T-helper 1 cell treated with Interleukin-12 subunit alpha and Interleukin-12 subunit beta and Interleukin-4 antibody, amounts not matched to agents 30 μg/mL and 1 μg/mL, for 36 hours (primary cell): ENCODE measurements around the gene KAZN.

Experiments used
- H3K27ac Mint-ChIP-seq: one replicate; pipeline ENCODE4 v1.8.0; 2021; ENCODE audit warnings: mild to moderate bottlenecking, mixed read lengths
- H3K27me3 Mint-ChIP-seq: one replicate; pipeline ENCODE4 v1.8.0; 2021; ENCODE audit warnings: low read depth, mixed read lengths
- H3K36me3 Mint-ChIP-seq: one replicate; pipeline ENCODE4 v1.8.0; 2021; ENCODE audit warnings: low read depth, mixed read lengths
- H3K4me1 Mint-ChIP-seq: one replicate; pipeline ENCODE4 v1.8.0; 2021; ENCODE audit warnings: low read depth, mixed read lengths
- H3K4me3 Mint-ChIP-seq: one replicate; pipeline ENCODE4 v1.8.0; 2021; ENCODE audit warnings: mild to moderate bottlenecking, moderate library complexity, mixed read lengths
- H3K9me3 Mint-ChIP-seq: one replicate; pipeline ENCODE4 v1.8.0; 2021; ENCODE audit warnings: mixed read lengths

Gene KAZN

GRCh38 chr1:14915356-14916054 lies 317.0 kb downstream of the KAZN start:
- H3K4me3 Mint-ChIP-seq: no peak overlapping the region
- H3K9me3 Mint-ChIP-seq: no peaks in the 10 kb centered on the region
- no peaks in the 10 kb centered on the region for H3K27me3 Mint-ChIP-seq
- no peak overlapping the region for H3K27ac Mint-ChIP-seq
- no peaks in the 10 kb centered on the region for H3K36me3 Mint-ChIP-seq
- H3K4me1 Mint-ChIP-seq: no peaks in the 10 kb centered on the region

GRCh38 chr1:14919289-14919688 lies 320.8 kb downstream of the KAZN start:
- Mint-ChIP-seq H3K27ac (no peak overlapping the region), H3K36me3 (no peaks in the 10 kb centered on the region), H3K27me3 (peaks cover 24% of the 10 kb centered on the region), H3K9me3 (no peaks in the 10 kb centered on the region), H3K4me1 (no peaks in the 10 kb centered on the region), H3K4me3 (no peak overlapping the region)

- Mint-ChIP-seq H3K4me3 (no peak overlapping the region), H3K27ac (no peak overlapping the region), H3K9me3 (no peaks in the 10 kb centered on the region), H3K36me3 (no peaks in the 10 kb centered on the region), H3K4me1 (no peaks in the 10 kb centered on the region), H3K27me3 (peaks cover 24% of the 10 kb centered on the region)
Observed at GRCh38 chr1:14919751-14920150, 321.3 kb downstream of the KAZN start.

GRCh38 chr1:14921057-14921456 lies 322.6 kb downstream of the KAZN start:
- peaks cover 2% of the 10 kb centered on the region for H3K4me1 Mint-ChIP-seq
- H3K36me3 Mint-ChIP-seq: no peaks in the 10 kb centered on the region
- H3K27ac Mint-ChIP-seq: no peak overlapping the region
- H3K27me3 Mint-ChIP-seq: peaks cover 38% of the 10 kb centered on the region
- no peaks in the 10 kb centered on the region for H3K9me3 Mint-ChIP-seq
- no peak overlapping the region for H3K4me3 Mint-ChIP-seq

GRCh38 chr1:14922942-14923726 lies 324.6 kb downstream of the KAZN start:
- peak overlapping the region; percentile 63 for H3K4me3 Mint-ChIP-seq
- H3K27ac Mint-ChIP-seq: no peak overlapping the region
- H3K36me3 Mint-ChIP-seq: no peaks in the 10 kb centered on the region
- H3K4me1 Mint-ChIP-seq: peaks cover 2% of the 10 kb centered on the region
- H3K9me3 Mint-ChIP-seq: no peaks in the 10 kb centered on the region
- peaks cover 55% of the 10 kb centered on the region for H3K27me3 Mint-ChIP-seq

GRCh38 chr1:14923727-14924452 lies 325.4 kb downstream of the KAZN start:
- H3K4me3 Mint-ChIP-seq: peak overlapping the region; percentile 63
- H3K4me1 Mint-ChIP-seq: peaks cover 2% of the 10 kb centered on the region
- H3K27ac Mint-ChIP-seq: no peak overlapping the region
- no peaks in the 10 kb centered on the region for H3K36me3 Mint-ChIP-seq
- H3K9me3 Mint-ChIP-seq: no peaks in the 10 kb centered on the region
- peaks cover 55% of the 10 kb centered on the region for H3K27me3 Mint-ChIP-seq

- peak overlapping the region; percentile 50 for H3K4me3 Mint-ChIP-seq
- H3K9me3 Mint-ChIP-seq: no peaks in the 10 kb centered on the region
- peaks cover 2% of the 10 kb centered on the region for H3K4me1 Mint-ChIP-seq
- peaks cover 55% of the 10 kb centered on the region for H3K27me3 Mint-ChIP-seq
- H3K36me3 Mint-ChIP-seq: no peaks in the 10 kb centered on the region
- no peak overlapping the region for H3K27ac Mint-ChIP-seq
Observed at GRCh38 chr1:14924455-14925331, 326.2 kb downstream of the KAZN start.

- Mint-ChIP-seq H3K4me1 (peaks cover 2% of the 10 kb centered on the region), H3K9me3 (no peaks in the 10 kb centered on the region), H3K27ac (no peak overlapping the region), H3K4me3 (peak overlapping the region; percentile 8), H3K27me3 (peaks cover 55% of the 10 kb centered on the region), H3K36me3 (no peaks in the 10 kb centered on the region)
Observed at GRCh38 chr1:14925336-14926136, 327.1 kb downstream of the KAZN start.

GRCh38 chr1:14926229-14926628 lies 327.7 kb downstream of the KAZN start:
- Mint-ChIP-seq H3K9me3 (no peaks in the 10 kb centered on the region), H3K4me3 (peak overlapping the region; percentile 8), H3K27ac (no peak overlapping the region), H3K4me1 (peaks cover 2% of the 10 kb centered on the region), H3K27me3 (peaks cover 54% of the 10 kb centered on the region), H3K36me3 (no peaks in the 10 kb centered on the region)

- Mint-ChIP-seq H3K36me3 (no peaks in the 10 kb centered on the region), H3K4me1 (peaks cover 2% of the 10 kb centered on the region), H3K4me3 (no peak overlapping the region), H3K27ac (no peak overlapping the region), H3K27me3 (peaks cover 47% of the 10 kb centered on the region), H3K9me3 (no peaks in the 10 kb centered on the region)
Observed at GRCh38 chr1:14926818-14927575, 328.5 kb downstream of the KAZN start.

GRCh38 chr1:14928412-14928811 lies 329.9 kb downstream of the KAZN start:
- H3K4me3 Mint-ChIP-seq: no peak overlapping the region
- no peaks in the 10 kb centered on the region for H3K9me3 Mint-ChIP-seq
- H3K4me1 Mint-ChIP-seq: peaks cover 2% of the 10 kb centered on the region
- no peak overlapping the region for H3K27ac Mint-ChIP-seq
- H3K36me3 Mint-ChIP-seq: no peaks in the 10 kb centered on the region
- peaks cover 34% of the 10 kb centered on the region for H3K27me3 Mint-ChIP-seq

- Mint-ChIP-seq H3K36me3 (no peaks in the 10 kb centered on the region), H3K4me3 (no peak overlapping the region), H3K4me1 (peaks cover 2% of the 10 kb centered on the region), H3K27me3 (peaks cover 31% of the 10 kb centered on the region), H3K9me3 (no peaks in the 10 kb centered on the region), H3K27ac (no peak overlapping the region)
Observed at GRCh38 chr1:14928886-14929546, 330.5 kb downstream of the KAZN start.
